NT2/D1 (cell line): Measurements from ENCODE around the gene OTOP3.
"Not testable (repeated sequence)": the region's sequence is repeated elsewhere in the genome, so short reads cannot be mapped to it uniquely, and the experiment has no call there.

ENCODE experiments used
- DNase-seq: peaks from one replicate; pipeline ENCODE4 v3.0.0-alpha.2; 2011; ENCODE audit warnings: low read depth, low spot score
- H3K27me3 ChIP-seq: 2 replicates; pipeline ENCODE4 v1.6.0; 2011; ENCODE audit warnings: mild to moderate bottlenecking; ENCODE audit not compliant: insufficient read length, insufficient read depth
- H3K36me3 ChIP-seq: 2 replicates; pipeline ENCODE4 v1.6.1; 2011; ENCODE audit warnings: mild to moderate bottlenecking, low read length, mixed read lengths; ENCODE audit not compliant: insufficient read depth, insufficient read length
- H3K4me1 ChIP-seq: 2 replicates; pipeline ENCODE4 v1.5.1; 2011; ENCODE audit not compliant: insufficient read depth, insufficient read length
- H3K4me3 ChIP-seq: 2 replicates; pipeline ENCODE4 v1.5.1; 2011; ENCODE audit warnings: low read depth; ENCODE audit not compliant: insufficient read length
- H3K9ac ChIP-seq: 2 replicates; pipeline ENCODE4 v1.6.0; 2011; ENCODE audit warnings: low read depth; ENCODE audit not compliant: insufficient read length
- H3K9me3 ChIP-seq: 2 replicates; pipeline ENCODE4 v1.5.1; 2011; ENCODE audit warnings: mild to moderate bottlenecking, low read length; ENCODE audit not compliant: insufficient read depth
- SUZ12 ChIP-seq: IDR thresholded peaks from 2 replicates; pipeline ENCODE4 v1.6.1; 2011; ENCODE audit not compliant: insufficient read length, insufficient read depth; ENCODE audit errors: extremely low read depth
- YY1 ChIP-seq: IDR thresholded peaks from 2 replicates; pipeline ENCODE4 v1.6.1; 2011; ENCODE audit not compliant: insufficient read length, insufficient read depth
- ZNF274 ChIP-seq: IDR thresholded peaks from 2 replicates; pipeline ENCODE4 v1.6.1; 2011; ENCODE audit warnings: mild to moderate bottlenecking, low read depth, low read length

Gene OTOP3

DNA sequence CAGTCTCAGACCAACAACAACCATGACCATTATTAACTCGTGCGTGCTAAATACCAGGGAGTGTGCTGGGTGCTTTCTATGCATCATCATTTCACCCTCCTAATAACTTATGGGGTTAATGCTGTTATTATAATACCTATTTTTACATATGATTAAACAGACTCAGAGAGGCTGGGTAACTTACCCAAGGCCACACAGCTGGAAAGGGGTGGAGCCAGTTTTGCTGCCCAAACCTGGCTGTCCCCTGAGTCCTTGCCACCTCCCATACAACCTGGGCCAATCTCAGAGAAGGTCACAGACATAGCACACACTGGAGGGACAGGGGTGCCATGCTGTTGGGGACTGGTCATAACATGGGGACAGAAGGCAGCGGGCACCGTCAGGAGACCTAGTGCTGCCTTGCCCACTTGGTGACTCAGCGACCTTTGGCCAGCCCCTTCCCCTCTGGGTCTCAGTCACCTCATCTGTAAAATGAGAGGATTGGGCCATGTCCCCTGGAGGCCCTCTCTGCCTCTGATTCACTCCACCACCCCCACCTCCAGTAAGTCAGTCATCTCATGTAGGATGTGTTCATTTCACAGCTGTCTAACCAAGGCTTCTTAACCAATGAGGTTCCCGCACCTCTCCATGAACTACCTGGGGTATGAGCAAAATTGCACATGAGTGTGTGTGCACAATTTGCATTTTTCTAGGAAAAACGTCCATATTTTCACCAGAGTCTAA lies 30.9 kb upstream of the OTOP3 start:
- no peak for DNase-seq
- H3K4me3 ChIP-seq = no peak overlapping the region
- no peaks in the 10 kb centered on the region for H3K36me3 ChIP-seq
- TF ChIP-seq YY1 (no peak), SUZ12 (no peak), ZNF274 (no peak)
- no peaks in the 10 kb centered on the region for H3K27me3 ChIP-seq
- H3K9ac ChIP-seq = no peak overlapping the region
- peaks cover 10% of the 10 kb centered on the region; the same call in 1 of the 2 replicates for H3K9me3 ChIP-seq
- H3K4me1 ChIP-seq = peaks cover 7% of the 10 kb centered on the region

DNA sequence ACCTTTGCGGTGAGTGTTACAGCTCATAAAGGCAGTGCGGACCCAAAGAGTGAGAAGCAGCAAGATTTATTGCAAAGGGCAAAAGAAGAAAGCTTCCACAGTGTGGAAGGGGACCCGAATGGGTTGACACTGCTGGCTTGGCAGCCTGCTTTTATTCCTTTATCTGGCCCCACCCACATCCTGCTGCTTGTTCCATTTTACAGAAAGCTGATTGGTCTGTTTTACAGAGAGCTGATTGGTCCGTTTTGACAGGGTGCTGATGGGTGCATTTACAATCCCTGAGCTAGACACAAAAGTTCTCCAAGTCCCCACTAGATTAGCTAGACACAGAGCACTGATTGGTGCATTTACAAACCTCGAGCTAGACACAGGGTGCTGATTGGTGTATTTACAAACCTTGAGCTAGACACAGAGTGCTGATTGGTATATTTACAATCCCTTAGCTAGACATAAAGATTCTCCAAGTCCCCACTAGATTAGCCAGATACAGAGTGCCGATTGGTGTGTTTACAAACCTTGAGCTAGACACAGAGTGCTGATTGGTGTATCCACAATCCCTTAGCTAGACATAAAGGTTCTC lies 29.4 kb upstream of the OTOP3 start:
- H3K9ac ChIP-seq, H3K36me3 ChIP-seq, H3K4me3 ChIP-seq, DNase-seq, H3K4me1 ChIP-seq, H3K9me3 ChIP-seq, H3K27me3 ChIP-seq: not testable (repeated sequence)

DNA sequence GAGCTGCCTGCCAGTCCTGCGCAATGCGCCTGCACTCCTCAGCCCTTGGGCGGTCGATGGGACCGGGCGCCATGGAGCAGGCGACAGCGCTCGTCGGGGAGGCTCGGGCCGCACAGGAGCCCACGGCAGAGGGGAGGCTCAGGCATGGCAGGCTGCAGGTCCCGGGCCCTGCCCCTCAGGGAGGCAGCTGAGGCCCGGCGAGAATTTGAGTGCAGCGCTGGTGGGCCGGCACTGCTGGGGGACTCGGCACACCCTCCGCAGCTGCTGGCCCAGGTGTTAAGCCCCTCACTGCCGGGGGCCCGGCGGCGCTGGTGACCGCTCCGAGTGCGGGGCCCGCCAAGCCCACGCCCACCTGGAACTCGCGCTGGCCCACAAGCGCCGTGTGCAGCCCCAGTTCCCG lies 28.7 kb upstream of the OTOP3 start:
- no peaks in the 10 kb centered on the region for H3K36me3 ChIP-seq
- no peak overlapping the region for H3K4me3 ChIP-seq
- no peak for DNase-seq
- no peaks in the 10 kb centered on the region for H3K27me3 ChIP-seq
- peaks cover 10% of the 10 kb centered on the region; the same call in 1 of the 2 replicates for H3K9me3 ChIP-seq
- H3K9ac ChIP-seq = no peak overlapping the region
- no peak for TF ChIP-seq SUZ12
- TF ChIP-seq YY1 = no peak
- TF ChIP-seq ZNF274 = no peak
- H3K4me1 ChIP-seq = peaks cover 7% of the 10 kb centered on the region

DNA sequence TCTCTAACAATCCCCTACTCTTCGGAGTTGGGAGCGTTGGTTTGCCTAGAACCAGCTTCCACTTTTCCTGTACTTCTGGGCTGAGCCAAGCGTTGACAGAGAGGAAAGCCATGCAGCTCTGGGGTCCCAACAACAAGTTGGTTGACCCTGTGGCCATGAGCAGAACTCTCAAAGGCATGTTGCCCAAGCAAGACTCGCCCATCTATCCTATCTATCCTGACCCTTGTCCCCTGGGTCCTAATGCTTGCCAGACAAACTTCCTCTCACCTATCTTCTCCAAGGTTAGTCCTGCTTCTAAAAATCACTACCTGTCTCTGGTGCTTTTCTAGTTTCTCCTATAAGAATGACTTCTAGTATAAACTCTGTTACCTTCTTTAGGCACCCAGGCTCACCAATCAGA lies 26.6 kb upstream of the OTOP3 start:
- not testable (repeated sequence) for H3K27me3 ChIP-seq, H3K4me3 ChIP-seq, DNase-seq, H3K9ac ChIP-seq, H3K9me3 ChIP-seq, H3K4me1 ChIP-seq, H3K36me3 ChIP-seq

DNA sequence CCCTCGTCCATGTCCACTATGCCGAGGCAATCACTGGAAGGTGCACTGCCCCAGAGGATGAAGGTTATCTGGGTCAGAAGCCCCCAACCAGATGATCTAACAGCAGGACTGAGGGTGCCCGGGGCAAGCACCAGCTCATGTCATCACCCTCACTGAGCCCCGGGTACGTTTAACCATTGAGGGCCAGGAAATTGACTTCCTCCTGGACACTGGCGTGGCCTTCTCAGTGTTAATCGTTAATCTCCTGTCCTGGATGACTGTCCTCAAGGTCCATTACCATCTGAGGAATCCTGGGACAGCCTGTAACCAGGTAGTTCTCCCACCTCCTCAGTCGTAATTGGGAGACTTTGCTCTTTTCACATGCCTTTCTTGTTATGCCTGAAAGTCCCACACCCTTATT lies 24.3 kb upstream of the OTOP3 start:
- H3K36me3 ChIP-seq, DNase-seq, H3K27me3 ChIP-seq, H3K9ac ChIP-seq, H3K9me3 ChIP-seq, H3K4me1 ChIP-seq, H3K4me3 ChIP-seq: not testable (repeated sequence)

DNA sequence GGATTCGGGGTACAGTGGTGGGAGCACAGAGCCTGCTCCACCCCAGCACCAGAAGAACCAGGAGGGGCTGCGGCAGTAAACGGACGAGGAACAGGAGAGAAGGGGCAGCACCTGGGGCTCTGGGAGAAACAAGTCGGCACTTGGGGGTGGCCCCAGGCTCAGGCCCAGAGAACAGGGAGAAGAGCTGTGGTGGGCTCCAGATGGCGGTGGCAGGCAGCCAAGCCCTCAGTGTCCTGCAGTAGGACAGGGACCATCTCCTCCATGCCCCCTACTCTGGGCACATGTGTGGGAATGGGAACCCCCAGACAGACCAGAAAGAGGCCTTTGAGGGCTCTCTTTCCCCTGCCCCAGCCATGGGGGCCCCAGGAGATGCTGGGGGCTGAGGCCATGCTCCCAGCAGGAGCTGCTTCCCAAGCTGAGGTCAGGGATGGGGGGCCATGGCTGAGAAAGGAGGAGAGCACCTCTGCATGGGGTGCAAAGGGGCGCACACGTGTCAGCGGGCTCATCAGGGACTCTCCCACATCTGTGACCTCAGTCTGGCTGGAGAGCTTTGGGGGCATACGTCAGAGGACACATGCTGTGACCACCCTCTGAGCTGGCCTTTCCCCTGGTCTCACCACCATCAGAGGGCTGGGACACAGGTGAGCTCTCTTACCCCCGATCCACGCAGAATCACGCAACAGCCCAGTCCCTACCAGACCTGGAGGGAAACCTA lies 19.4 kb upstream of the OTOP3 start:
- no peaks in the 10 kb centered on the region for H3K36me3 ChIP-seq
- H3K27me3 ChIP-seq = peaks cover 8% of the 10 kb centered on the region
- H3K4me1 ChIP-seq = peaks cover 9% of the 10 kb centered on the region
- H3K4me3 ChIP-seq = no peak overlapping the region
- no peak for DNase-seq
- H3K9ac ChIP-seq = no peak overlapping the region
- TF ChIP-seq YY1 = no peak
- no peak for TF ChIP-seq ZNF274
- no peak for TF ChIP-seq SUZ12
- H3K9me3 ChIP-seq = no peaks in the 10 kb centered on the region; the same call in 1 of the 2 replicates

DNA sequence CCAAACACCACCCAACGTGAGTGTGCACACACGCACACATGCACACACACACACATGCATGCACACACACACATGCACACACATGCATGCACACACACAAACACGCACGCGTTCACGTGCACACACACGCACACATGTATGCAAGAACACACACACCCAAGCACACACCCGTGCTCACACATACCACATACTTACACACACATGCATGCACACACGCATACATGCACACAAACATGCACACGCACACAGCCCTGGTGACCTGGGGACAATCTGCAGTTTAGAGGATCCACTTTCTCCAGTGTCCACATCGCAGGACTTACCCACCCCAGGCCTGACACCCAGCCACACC lies 18.9 kb upstream of the OTOP3 start:
- no peak for DNase-seq
- no peak for TF ChIP-seq ZNF274
- TF ChIP-seq SUZ12 = no peak
- no peak for TF ChIP-seq YY1

More for the DNA sequence above, 18.9 kb upstream of the OTOP3 start:
- peaks cover 11% of the 10 kb centered on the region for H3K27me3 ChIP-seq
- no peaks in the 10 kb centered on the region for H3K36me3 ChIP-seq
- no peaks in the 10 kb centered on the region; the same call in 1 of the 2 replicates for H3K9me3 ChIP-seq
- H3K4me3 ChIP-seq = no peak overlapping the region
- peaks cover 13% of the 10 kb centered on the region for H3K4me1 ChIP-seq
- no peak overlapping the region for H3K9ac ChIP-seq
